Fibroblast of lung (primary cell): ENCODE results near the gene LIMK1. TPM values are rescaled to one million over a fixed set of nuclear protein-coding genes. Genes with fewer than 3 reads are reported as not detected.

Experiments
- DNase-seq, 2 donors: peaks; one replicate each; pipeline versions ENCODE4 v3.0.0 to v3.0.0-alpha.2; 2010; ENCODE audit warnings: low read depth in 2 of 2
- H2AFZ ChIP-seq: 2 replicates; pipeline ENCODE4 v1.5.1; 2012; ENCODE audit warnings: low read length, control low read depth, inconsistent platforms
- H3K27ac ChIP-seq: 2 replicates; pipeline ENCODE4 v1.5.1; 2011; ENCODE audit warnings: low read length, control low read depth; ENCODE audit not compliant: insufficient read depth
- H3K27me3 ChIP-seq: 2 replicates; pipeline ENCODE4 v1.5.1; 2011; ENCODE audit warnings: mild to moderate bottlenecking, low read length; ENCODE audit not compliant: control insufficient read depth, insufficient read depth
- H3K36me3 ChIP-seq: 2 replicates; pipeline ENCODE4 v1.5.1; 2011; ENCODE audit warnings: low read length; ENCODE audit not compliant: control insufficient read depth, insufficient read depth
- H3K4me1 ChIP-seq: 2 replicates; pipeline ENCODE4 v1.5.1; 2011; ENCODE audit warnings: low read length; ENCODE audit not compliant: control insufficient read depth, insufficient read depth; ENCODE audit errors: extremely low read depth
- H3K4me2 ChIP-seq: 2 replicates; pipeline ENCODE4 v1.5.1; 2011; ENCODE audit warnings: low read length, control low read depth; ENCODE audit not compliant: insufficient read depth; ENCODE audit errors: extremely low read depth
- H3K4me3 ChIP-seq, 4 experiments: fragments of 200-600 bp in 1 of 4; sonication (generic) in 1 of 4; replicated peaks in 1 of 4; 2 replicates each; pipeline ENCODE4 v1.5.1; 2011 to 2016; ENCODE audit warnings: low read length in 4 of 4, low read depth in 3 of 4, mild to moderate bottlenecking in 3 of 4, control low read depth in 2 of 4, inconsistent platforms in 1 of 4, mixed read lengths in 1 of 4; ENCODE audit not compliant: insufficient read depth in 1 of 4; ENCODE audit errors: control extremely low read depth in 1 of 4
- H3K79me2 ChIP-seq: 2 replicates; pipeline ENCODE4 v1.5.1; 2012; ENCODE audit warnings: mild to moderate bottlenecking, low read length, inconsistent platforms; ENCODE audit not compliant: control insufficient read depth, insufficient read depth
- H3K9ac ChIP-seq: 2 replicates; pipeline ENCODE4 v1.5.1; 2011; ENCODE audit warnings: mild to moderate bottlenecking, low read length, control low read depth; ENCODE audit not compliant: insufficient read depth
- H3K9me3 ChIP-seq: 2 replicates; pipeline ENCODE4 v1.5.1; 2012; ENCODE audit warnings: low read depth, low read length; ENCODE audit not compliant: control insufficient read depth, insufficient read depth
- H4K20me1 ChIP-seq: 2 replicates; pipeline ENCODE4 v1.5.1; 2011; ENCODE audit warnings: low read length; ENCODE audit not compliant: control insufficient read depth, insufficient read depth; ENCODE audit errors: extremely low read depth
- EZH2 ChIP-seq: IDR thresholded peaks from 2 replicates; pipeline ENCODE4 v1.5.1; 2012; ENCODE audit warnings: low read length, control low read depth, mild to moderate bottlenecking; ENCODE audit errors: missing control alignments
- polyA plus RNA-seq, 2 donors: library from polyadenylated mRNA; depleted of rRNA in 1 of 2; stranded (reverse) in 1 of 2; unstranded in 1 of 2; fragments of >200 nt; gene quantifications; 2 replicates each; pipeline ENCODE4 v1.2.1, GENCODE V29; 2011 to 2012; ENCODE audit warnings: missing spikeins in 1 of 2
- total RNA-seq: library from RNA; depleted of rRNA; stranded (reverse); fragments of >200 nt; gene quantifications from 2 replicates; pipeline ENCODE4 v1.2.1, GENCODE V29; 2014
- TF ChIP-seq, protein P1 (sequence below), 2 donors: IDR thresholded peaks in 1 of 2; conservative IDR thresholded peaks in 1 of 2; 1 replicate in 1 of 2; 2 replicates in 1 of 2; pipeline ENCODE4 v1.5.1; 2011 to 2012; ENCODE audit warnings: low read length in 2 of 2, control low read depth in 1 of 2, inconsistent platforms in 1 of 2, low read depth in 1 of 2, mild to moderate bottlenecking in 1 of 2

The LIMK1 gene
- total and polyA plus RNA-seq, 2 donors (not counting 1 experiment from before 2014, with no cell fraction given): 22.5 TPM

DNA sequence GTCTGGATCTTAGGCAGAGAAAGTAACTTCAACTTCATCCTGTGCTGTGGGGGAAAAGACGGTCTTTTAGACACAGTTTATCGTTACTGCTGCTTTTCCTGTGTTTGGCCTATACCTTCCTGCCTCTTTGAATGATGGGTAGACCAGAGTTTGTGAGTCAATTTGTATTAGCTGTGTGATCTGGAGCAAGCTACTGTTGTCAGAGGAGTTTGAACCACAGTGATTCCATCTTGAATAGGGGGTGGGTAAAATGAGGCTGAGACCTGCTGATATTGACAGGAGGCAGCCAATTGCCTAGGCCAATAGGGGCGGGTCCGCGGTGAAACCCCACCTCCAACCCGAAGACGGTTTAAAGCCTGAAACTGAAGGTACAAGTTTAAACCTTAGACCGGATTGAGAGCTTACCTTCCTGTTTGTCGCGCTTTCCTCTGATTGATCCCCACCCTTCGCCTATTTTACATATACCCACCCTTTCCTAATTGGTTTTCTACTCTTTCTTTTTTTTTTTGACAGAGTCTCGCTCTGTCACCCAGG, 54.8 kb downstream of the LIMK1 start:
- H3K4me2 ChIP-seq: no peak overlapping the region
- no peaks in the 10 kb centered on the region for H3K4me1 ChIP-seq
- H2AFZ ChIP-seq: no peak overlapping the region
- no peak overlapping the region for H3K27ac ChIP-seq
- no peaks in the 10 kb centered on the region for H3K79me2 ChIP-seq
- DNase-seq: no peak
- H3K9me3 ChIP-seq: no peaks in the 10 kb centered on the region
- H3K9ac ChIP-seq: no peak overlapping the region
- TF ChIP-seq, protein P1, sequence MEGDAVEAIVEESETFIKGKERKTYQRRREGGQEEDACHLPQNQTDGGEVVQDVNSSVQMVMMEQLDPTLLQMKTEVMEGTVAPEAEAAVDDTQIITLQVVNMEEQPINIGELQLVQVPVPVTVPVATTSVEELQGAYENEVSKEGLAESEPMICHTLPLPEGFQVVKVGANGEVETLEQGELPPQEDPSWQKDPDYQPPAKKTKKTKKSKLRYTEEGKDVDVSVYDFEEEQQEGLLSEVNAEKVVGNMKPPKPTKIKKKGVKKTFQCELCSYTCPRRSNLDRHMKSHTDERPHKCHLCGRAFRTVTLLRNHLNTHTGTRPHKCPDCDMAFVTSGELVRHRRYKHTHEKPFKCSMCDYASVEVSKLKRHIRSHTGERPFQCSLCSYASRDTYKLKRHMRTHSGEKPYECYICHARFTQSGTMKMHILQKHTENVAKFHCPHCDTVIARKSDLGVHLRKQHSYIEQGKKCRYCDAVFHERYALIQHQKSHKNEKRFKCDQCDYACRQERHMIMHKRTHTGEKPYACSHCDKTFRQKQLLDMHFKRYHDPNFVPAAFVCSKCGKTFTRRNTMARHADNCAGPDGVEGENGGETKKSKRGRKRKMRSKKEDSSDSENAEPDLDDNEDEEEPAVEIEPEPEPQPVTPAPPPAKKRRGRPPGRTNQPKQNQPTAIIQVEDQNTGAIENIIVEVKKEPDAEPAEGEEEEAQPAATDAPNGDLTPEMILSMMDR (conservative IDR thresholded peaks at IDR 0.05 in 1 of 2, IDR thresholded peaks at IDR 0.05 in 1 of 2; ENCODE audit: low read depth in 1 of 2, low read length in 2 of 2): no peak
- no peak for TF ChIP-seq EZH2
- H3K27me3 ChIP-seq: no peaks in the 10 kb centered on the region
- no peak overlapping the region for H3K4me3 ChIP-seq
- H3K36me3 ChIP-seq: no peaks in the 10 kb centered on the region
- H4K20me1 ChIP-seq: no peaks in the 10 kb centered on the region

- Histone ChIP-seq H3K9me3 (no peaks in the 10 kb centered on the region), H2AFZ (no peak overlapping the region), H3K4me1 (no peaks in the 10 kb centered on the region), H3K4me2 (no peak overlapping the region), H3K4me3 (no peak overlapping the region), H3K36me3 (no peaks in the 10 kb centered on the region), H3K9ac (no peak overlapping the region), H3K79me2 (no peaks in the 10 kb centered on the region), H3K27ac (no peak overlapping the region), H3K27me3 (no peaks in the 10 kb centered on the region), H4K20me1 (no peaks in the 10 kb centered on the region)
- no peak for DNase-seq
- no peak for TF ChIP-seq EZH2
- TF ChIP-seq, protein P1 (conservative IDR thresholded peaks at IDR 0.05 in 1 of 2, IDR thresholded peaks at IDR 0.05 in 1 of 2; ENCODE audit: low read depth in 1 of 2, low read length in 2 of 2): no peak
These were observed 55.6 kb downstream of the LIMK1 start for GRCh38 chr7:74138945-74139843.

GRCh38 chr7:74141705-74142104, 58.1 kb downstream of the LIMK1 start:
- no peaks in the 10 kb centered on the region for H4K20me1 ChIP-seq
- no peak for TF ChIP-seq EZH2
- TF ChIP-seq, protein P1 (conservative IDR thresholded peaks at IDR 0.05 in 1 of 2, IDR thresholded peaks at IDR 0.05 in 1 of 2; ENCODE audit: low read depth in 1 of 2, low read length in 2 of 2): no peak
- no peaks in the 10 kb centered on the region for H3K9me3 ChIP-seq
- no peaks in the 10 kb centered on the region for H3K36me3 ChIP-seq
- no peak overlapping the region for H3K9ac ChIP-seq
- H3K4me3 ChIP-seq: no peak overlapping the region
- H3K4me2 ChIP-seq: no peak overlapping the region
- H3K4me1 ChIP-seq: no peaks in the 10 kb centered on the region
- peak in 1 of 2 donors; percentile 3 for DNase-seq
- H3K27me3 ChIP-seq: no peaks in the 10 kb centered on the region
- H3K79me2 ChIP-seq: no peaks in the 10 kb centered on the region
- H3K27ac ChIP-seq: no peak overlapping the region
- no peak overlapping the region for H2AFZ ChIP-seq
